Measurements from ENCODE around the gene PLK4. TPM values are rescaled to one million over a fixed set of nuclear protein-coding genes. Genes with fewer than 3 reads are reported as not detected.
"Not testable (repeated sequence)": the region's sequence is repeated elsewhere in the genome, so short reads cannot be mapped to it uniquely, and the experiment has no call there.

The PLK4 gene
- total RNA-seq, 3 donors from 2014 or later (not counting 1 experiment from before 2014, with no cell fraction given) = 3.9 to 7.3 (median 5.4) TPM

- no peak overlapping the region for H3K27ac ChIP-seq (ENCODE audit: low read length)
- H3K27me3 ChIP-seq (ENCODE audit: control insufficient read depth, insufficient read depth, low read length) = no peaks in the 10 kb centered on the region
- H3K4me3 ChIP-seq (ENCODE audit: low read length) = no peak overlapping the region
- Mint-ChIP-seq H3K36me3 (peaks cover 7% of the 10 kb centered on the region), H3K4me1 (peaks cover 5 to 10% of the 10 kb centered on the region in 2 donors), H3K9me3 (no peaks in the 10 kb centered on the region), H3K27me3 (ENCODE audit: low read depth in 2 of 2) (no peaks in the 10 kb centered on the region), H3K27ac (no peak overlapping the region), H3K4me3 (no peak overlapping the region)
- no peaks in the 10 kb centered on the region for H3K4me1 ChIP-seq (ENCODE audit: control insufficient read depth, insufficient read depth, low read length)
- no peaks in the 10 kb centered on the region for H3K9me3 ChIP-seq (ENCODE audit: control insufficient read depth, insufficient read depth, low read length)
- ATAC-seq (no peak), DNase-seq (no peak)
- H3K36me3 ChIP-seq (ENCODE audit: control insufficient read depth, insufficient read depth, low read length) = peaks cover 26% of the 10 kb centered on the region
- WGBS (ENCODE audit: insufficient coverage) = no CpG with 5 or more reads among the region's 2 CpGs
- intact Hi-C loops (cut with micrococcal nuclease) = no loop called here
- no peak for TF ChIP-seq CTCF (IDR thresholded peaks at IDR 0.05)
Measured at GRCh38 chr4:127922226-127922625, 41.5 kb downstream of the PLK4 start.

- ATAC-seq; H3K27me3 Mint-ChIP-seq (ENCODE audit: low read depth in 2 of 2); H3K27me3 ChIP-seq (ENCODE audit: control insufficient read depth, insufficient read depth, low read length); H3K4me3 Mint-ChIP-seq; H3K27ac Mint-ChIP-seq; intact Hi-C loops (cut with micrococcal nuclease); H3K4me1 ChIP-seq (ENCODE audit: control insufficient read depth, insufficient read depth, low read length); DNase-seq; H3K4me1 Mint-ChIP-seq; H3K36me3 Mint-ChIP-seq; H3K9me3 Mint-ChIP-seq; H3K4me3 ChIP-seq (ENCODE audit: low read length); H3K27ac ChIP-seq (ENCODE audit: low read length); H3K9me3 ChIP-seq (ENCODE audit: control insufficient read depth, insufficient read depth, low read length): not testable (repeated sequence)
- WGBS (ENCODE audit: insufficient coverage) = 100% methylated on average over 1 of the region's 2 CpGs
- peaks cover 19% of the 10 kb centered on the region for H3K36me3 ChIP-seq (ENCODE audit: control insufficient read depth, insufficient read depth, low read length)
Measured at GRCh38 chr4:127925720-127926119, 45.0 kb downstream of the PLK4 start.

GRCh38 chr4:127930175-127930574 is 49.5 kb downstream of the PLK4 start:
- intact Hi-C loops (cut with micrococcal nuclease) = no loop called here
- Mint-ChIP-seq H3K36me3 (peaks cover 8% of the 10 kb centered on the region), H3K9me3 (no peaks in the 10 kb centered on the region), H3K27me3 (ENCODE audit: low read depth in 2 of 2) (no peaks in the 10 kb centered on the region), H3K4me1 (peaks cover 0 to 5% of the 10 kb centered on the region in 2 donors), H3K27ac (no peak overlapping the region), H3K4me3 (no peak overlapping the region)
- H3K4me1 ChIP-seq (ENCODE audit: control insufficient read depth, insufficient read depth, low read length) = no peaks in the 10 kb centered on the region
- H3K27ac ChIP-seq (ENCODE audit: low read length) = no peak overlapping the region
- no peak for DNase-seq
- TF ChIP-seq CTCF (IDR thresholded peaks at IDR 0.05) = no peak
- H3K9me3 ChIP-seq (ENCODE audit: control insufficient read depth, insufficient read depth, low read length) = no peaks in the 10 kb centered on the region
- no peak for ATAC-seq
- 92% methylated on average over 1 of the region's 1 CpG for WGBS (ENCODE audit: insufficient coverage)
- H3K4me3 ChIP-seq (ENCODE audit: low read length) = no peak overlapping the region
- peaks cover 16% of the 10 kb centered on the region for H3K36me3 ChIP-seq (ENCODE audit: control insufficient read depth, insufficient read depth, low read length)
- no peaks in the 10 kb centered on the region for H3K27me3 ChIP-seq (ENCODE audit: control insufficient read depth, insufficient read depth, low read length)

GRCh38 chr4:127931836-127932235 is 51.1 kb downstream of the PLK4 start:
- DNase-seq; H3K4me1 Mint-ChIP-seq; H3K27me3 Mint-ChIP-seq (ENCODE audit: low read depth in 2 of 2); H3K27ac ChIP-seq (ENCODE audit: low read length); H3K4me3 ChIP-seq (ENCODE audit: low read length); H3K27ac Mint-ChIP-seq; H3K27me3 ChIP-seq (ENCODE audit: control insufficient read depth, insufficient read depth, low read length); intact Hi-C loops (cut with micrococcal nuclease); H3K36me3 Mint-ChIP-seq; ATAC-seq; H3K4me1 ChIP-seq (ENCODE audit: control insufficient read depth, insufficient read depth, low read length); H3K9me3 ChIP-seq (ENCODE audit: control insufficient read depth, insufficient read depth, low read length); H3K4me3 Mint-ChIP-seq; H3K9me3 Mint-ChIP-seq: not testable (repeated sequence)
- peaks cover 16% of the 10 kb centered on the region for H3K36me3 ChIP-seq (ENCODE audit: control insufficient read depth, insufficient read depth, low read length)
- 100% methylated on average over 5 of the region's 6 CpGs for WGBS (ENCODE audit: insufficient coverage)

GRCh38 chr4:127936974-127937373 is 56.3 kb downstream of the PLK4 start:
- H3K9me3 ChIP-seq (ENCODE audit: control insufficient read depth, insufficient read depth, low read length) = no peaks in the 10 kb centered on the region
- Mint-ChIP-seq H3K27ac (no peak overlapping the region), H3K27me3 (ENCODE audit: low read depth in 2 of 2) (no peaks in the 10 kb centered on the region), H3K4me1 (no peaks in the 10 kb centered on the region), H3K9me3 (no peaks in the 10 kb centered on the region), H3K36me3 (no peaks in the 10 kb centered on the region), H3K4me3 (no peak overlapping the region)
- no peaks in the 10 kb centered on the region for H3K27me3 ChIP-seq (ENCODE audit: control insufficient read depth, insufficient read depth, low read length)
- H3K36me3 ChIP-seq (ENCODE audit: control insufficient read depth, insufficient read depth, low read length) = peaks cover 13% of the 10 kb centered on the region
- DNase-seq (no peak), ATAC-seq (no peak)
- H3K27ac ChIP-seq (ENCODE audit: low read length) = no peak overlapping the region
- H3K4me3 ChIP-seq (ENCODE audit: low read length) = no peak overlapping the region
- intact Hi-C loops (cut with micrococcal nuclease) = no loop called here
- TF ChIP-seq CTCF (IDR thresholded peaks at IDR 0.05) = no peak
- WGBS (ENCODE audit: insufficient coverage) = 100% methylated on average over 1 of the region's 1 CpG
- H3K4me1 ChIP-seq (ENCODE audit: control insufficient read depth, insufficient read depth, low read length) = no peaks in the 10 kb centered on the region
